ENCODE data around the gene NFATC1. TPM values are rescaled to one million over a fixed set of nuclear protein-coding genes. Genes with fewer than 3 reads are reported as not detected.
A peak's percentile ranks its signal among the peaks of the same experiment; 100 is the strongest.

The NFATC1 gene
- total RNA-seq, 1 donor from 2014 or later = 8.1 TPM

- no peak for TF ChIP-seq CTCF (IDR thresholded peaks at IDR 0.05)
- peaks cover 4% of the 10 kb centered on the region for H3K36me3 Mint-ChIP-seq (ENCODE audit: unreplicated experiment)
- H3K9me3 Mint-ChIP-seq (ENCODE audit: unreplicated experiment) = peaks cover 16% of the 10 kb centered on the region
- peak overlapping the region; percentile 42 for H3K4me3 Mint-ChIP-seq (ENCODE audit: unreplicated experiment)
- H3K27ac Mint-ChIP-seq (ENCODE audit: unreplicated experiment) = no peak overlapping the region
- H3K27me3 Mint-ChIP-seq (ENCODE audit: unreplicated experiment) = no peaks in the 10 kb centered on the region
- peaks cover 29% of the 10 kb centered on the region for H3K4me1 Mint-ChIP-seq (ENCODE audit: unreplicated experiment)
- DNase-seq (ENCODE audit: extremely low spot score, unreplicated experiment) = peak; percentile 70
Observed at GRCh38 chr18:79571211-79572092, 175.7 kb downstream of the NFATC1 start.

GRCh38 chr18:79572093-79572780, 176.5 kb downstream of the NFATC1 start:
- H3K4me3 Mint-ChIP-seq (ENCODE audit: unreplicated experiment) = no peak overlapping the region
- H3K4me1 Mint-ChIP-seq (ENCODE audit: unreplicated experiment) = peaks cover 21% of the 10 kb centered on the region
- TF ChIP-seq CTCF (IDR thresholded peaks at IDR 0.05) = no peak
- DNase-seq (ENCODE audit: extremely low spot score, unreplicated experiment) = peak; percentile 69
- peaks cover 4% of the 10 kb centered on the region for H3K36me3 Mint-ChIP-seq (ENCODE audit: unreplicated experiment)
- H3K27ac Mint-ChIP-seq (ENCODE audit: unreplicated experiment) = no peak overlapping the region
- peaks cover 16% of the 10 kb centered on the region for H3K9me3 Mint-ChIP-seq (ENCODE audit: unreplicated experiment)
- H3K27me3 Mint-ChIP-seq (ENCODE audit: unreplicated experiment) = no peaks in the 10 kb centered on the region

GRCh38 chr18:79572848-79573451, 177.2 kb downstream of the NFATC1 start:
- peak; percentile 57 for DNase-seq (ENCODE audit: extremely low spot score, unreplicated experiment)
- Mint-ChIP-seq H3K9me3 (ENCODE audit: unreplicated experiment) (peaks cover 16% of the 10 kb centered on the region), H3K4me1 (ENCODE audit: unreplicated experiment) (peaks cover 14% of the 10 kb centered on the region), H3K27ac (ENCODE audit: unreplicated experiment) (no peak overlapping the region), H3K36me3 (ENCODE audit: unreplicated experiment) (peaks cover 4% of the 10 kb centered on the region), H3K4me3 (ENCODE audit: unreplicated experiment) (no peak overlapping the region), H3K27me3 (ENCODE audit: unreplicated experiment) (no peaks in the 10 kb centered on the region)
- TF ChIP-seq CTCF (IDR thresholded peaks at IDR 0.05) = no peak

- no peak for TF ChIP-seq CTCF (IDR thresholded peaks at IDR 0.05)
- peak; percentile 80 for DNase-seq (ENCODE audit: extremely low spot score, unreplicated experiment)
- Mint-ChIP-seq H3K27me3 (ENCODE audit: unreplicated experiment) (peaks cover under 1% of the 10 kb centered on the region), H3K36me3 (ENCODE audit: unreplicated experiment) (peaks cover 4% of the 10 kb centered on the region), H3K9me3 (ENCODE audit: unreplicated experiment) (peaks cover 16% of the 10 kb centered on the region), H3K27ac (ENCODE audit: unreplicated experiment) (no peak overlapping the region), H3K4me3 (ENCODE audit: unreplicated experiment) (no peak overlapping the region), H3K4me1 (ENCODE audit: unreplicated experiment) (peaks cover 10% of the 10 kb centered on the region)
Observed at GRCh38 chr18:79573921-79574491, 178.3 kb downstream of the NFATC1 start.

All from osteocyte (in vitro differentiated cells).